ENCODE results near the gene UTS2R. TPM values are rescaled to one million over a fixed set of nuclear protein-coding genes. Genes with fewer than 3 reads are reported as not detected.
"Not testable (repeated sequence)": the region's sequence is repeated elsewhere in the genome, so short reads cannot be mapped to it uniquely, and the experiment has no call there.

The UTS2R gene
- total and polyA plus RNA-seq, 3 donors from 2014 or later, result 0.32 to 28.1 (median 3.8) TPM

DNA sequence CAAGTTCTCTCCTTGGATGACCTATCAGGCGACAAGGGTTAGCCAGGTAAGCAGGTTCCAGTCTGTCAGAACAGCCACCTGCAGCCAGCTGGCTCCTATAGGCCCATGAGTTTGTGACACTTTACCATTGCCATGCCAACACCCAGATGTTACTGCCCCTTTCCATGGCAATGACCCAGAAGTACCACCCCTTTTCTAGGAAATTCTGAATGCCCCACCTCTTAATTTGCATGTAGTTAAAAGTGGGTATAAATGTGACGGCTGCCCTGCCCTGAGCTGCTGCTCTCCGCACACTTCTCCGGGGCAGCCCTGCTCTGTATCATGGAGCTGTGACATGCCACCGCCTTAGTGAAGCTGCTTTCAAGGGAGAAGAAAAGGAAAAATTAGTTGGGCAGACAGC lies 28.0 kb upstream of the UTS2R start:
- no peak overlapping the region for H3K4me3 ChIP-seq
- intact Hi-C loops (cut with DNase I; ENCODE audit: low total_unique reads), result no loop called here
- TF ChIP-seq, protein P1, sequence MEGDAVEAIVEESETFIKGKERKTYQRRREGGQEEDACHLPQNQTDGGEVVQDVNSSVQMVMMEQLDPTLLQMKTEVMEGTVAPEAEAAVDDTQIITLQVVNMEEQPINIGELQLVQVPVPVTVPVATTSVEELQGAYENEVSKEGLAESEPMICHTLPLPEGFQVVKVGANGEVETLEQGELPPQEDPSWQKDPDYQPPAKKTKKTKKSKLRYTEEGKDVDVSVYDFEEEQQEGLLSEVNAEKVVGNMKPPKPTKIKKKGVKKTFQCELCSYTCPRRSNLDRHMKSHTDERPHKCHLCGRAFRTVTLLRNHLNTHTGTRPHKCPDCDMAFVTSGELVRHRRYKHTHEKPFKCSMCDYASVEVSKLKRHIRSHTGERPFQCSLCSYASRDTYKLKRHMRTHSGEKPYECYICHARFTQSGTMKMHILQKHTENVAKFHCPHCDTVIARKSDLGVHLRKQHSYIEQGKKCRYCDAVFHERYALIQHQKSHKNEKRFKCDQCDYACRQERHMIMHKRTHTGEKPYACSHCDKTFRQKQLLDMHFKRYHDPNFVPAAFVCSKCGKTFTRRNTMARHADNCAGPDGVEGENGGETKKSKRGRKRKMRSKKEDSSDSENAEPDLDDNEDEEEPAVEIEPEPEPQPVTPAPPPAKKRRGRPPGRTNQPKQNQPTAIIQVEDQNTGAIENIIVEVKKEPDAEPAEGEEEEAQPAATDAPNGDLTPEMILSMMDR (IDR thresholded peaks at IDR 0.05), result no peak
- no peak for TF ChIP-seq POLR2A (IDR thresholded peaks at IDR 0.05)
- no peaks in the 10 kb centered on the region for H3K27me3 ChIP-seq
- WGBS, 2 donors, result 96 to 99% methylated on average over 5 of the region's 5 CpGs
- no peaks in the 10 kb centered on the region for H3K9me3 ChIP-seq
- no peaks in the 10 kb centered on the region for H3K36me3 ChIP-seq (ENCODE audit: low read depth, missing control alignments)
- H3K4me1 ChIP-seq, result no peaks in the 10 kb centered on the region
- DNase-seq, result no peak
- no peak overlapping the region for H3K27ac ChIP-seq

DNA sequence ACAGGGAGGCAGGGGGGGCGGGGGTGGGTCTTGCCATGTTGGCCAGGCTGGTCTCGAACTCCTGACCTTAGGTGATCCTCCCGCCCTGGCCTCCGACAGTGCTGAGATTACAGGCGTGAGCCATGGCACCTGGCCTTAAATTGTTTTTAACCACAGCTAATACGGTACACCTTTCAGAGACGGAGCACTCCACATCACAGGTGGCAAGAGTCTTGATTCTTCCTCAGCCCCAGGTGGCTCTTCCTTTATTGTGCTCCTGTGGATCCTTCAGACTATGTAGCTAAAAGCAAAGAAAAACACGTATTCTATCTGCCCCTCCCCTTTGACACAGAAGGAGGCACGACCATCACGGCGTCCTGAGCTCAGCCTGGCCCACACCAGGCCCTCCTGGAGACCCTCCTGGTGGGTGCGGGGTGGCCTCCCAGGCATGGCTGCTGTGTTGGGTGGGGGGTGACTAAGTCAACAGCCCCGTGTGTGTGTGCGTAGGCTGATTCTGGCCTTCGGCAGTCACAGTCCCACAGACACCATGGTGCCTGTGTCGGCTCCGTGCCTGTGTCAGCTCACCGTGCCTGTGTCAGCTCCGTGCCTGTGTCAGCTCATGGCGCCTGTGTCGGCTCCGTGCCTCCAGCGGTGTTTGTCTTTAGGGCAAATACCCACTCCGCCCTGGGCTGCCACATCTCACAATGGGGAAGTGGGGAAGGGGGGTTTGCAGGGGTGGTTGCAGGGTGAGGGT lies 27.2 kb upstream of the UTS2R start:
- Histone ChIP-seq H3K36me3 (ENCODE audit: low read depth, missing control alignments) (no peaks in the 10 kb centered on the region), H3K27ac (no peak overlapping the region), H3K4me3 (no peak overlapping the region), H3K9me3 (no peaks in the 10 kb centered on the region), H3K27me3 (no peaks in the 10 kb centered on the region), H3K4me1 (peaks cover 4% of the 10 kb centered on the region)
- TF ChIP-seq, protein P1 (IDR thresholded peaks at IDR 0.05), result no peak
- no peak for TF ChIP-seq POLR2A (IDR thresholded peaks at IDR 0.05)
- intact Hi-C loops (cut with DNase I; ENCODE audit: low total_unique reads), result no loop called here
- 81 to 92% methylated on average over 12 to 24 of the region's 24 CpGs for WGBS, 2 donors
- DNase-seq, result no peak

DNA sequence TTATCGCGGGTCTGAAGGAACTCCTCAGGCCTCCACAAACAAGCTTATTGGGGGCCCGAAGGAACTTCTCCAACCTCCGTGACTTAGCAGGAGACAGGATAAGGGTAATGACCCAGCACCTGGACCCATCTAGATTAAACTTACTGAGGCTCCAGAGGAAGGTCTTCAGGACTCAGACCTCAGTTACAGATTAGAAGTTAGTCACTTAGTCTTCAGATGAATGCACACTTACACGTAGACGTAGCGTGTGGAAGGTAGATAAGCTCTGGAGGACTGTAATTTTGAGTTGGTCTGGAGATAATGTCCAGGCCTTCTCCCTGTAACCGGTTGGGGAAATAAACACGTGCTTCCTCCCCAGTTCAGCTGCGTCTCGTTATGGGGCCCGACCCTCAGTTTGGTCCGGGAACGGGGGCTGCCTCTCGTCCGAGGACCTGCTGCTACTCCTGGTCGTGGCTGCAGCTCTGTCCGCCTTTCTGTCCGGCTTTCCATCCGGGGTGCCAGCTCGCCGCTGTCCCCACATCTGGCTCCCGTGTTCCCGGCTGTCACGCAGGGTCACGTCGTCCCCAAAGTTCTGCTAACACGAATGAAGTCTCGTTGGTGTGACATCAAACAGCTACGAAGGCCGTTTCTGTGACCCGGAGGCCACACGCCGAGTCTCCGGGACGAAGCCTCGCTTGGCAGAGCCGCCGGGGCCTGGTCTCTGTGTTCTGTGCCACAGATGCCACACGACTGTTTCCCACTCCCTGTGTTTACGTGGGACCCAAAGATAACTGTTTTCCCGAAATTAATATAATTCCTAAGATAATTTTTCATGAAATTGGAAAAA lies 26.2 kb upstream of the UTS2R start:
- intact Hi-C loops (cut with DNase I; ENCODE audit: low total_unique reads), result no loop called here
- Histone ChIP-seq H3K27me3 (no peaks in the 10 kb centered on the region), H3K4me1 (peaks cover 8% of the 10 kb centered on the region), H3K9me3 (no peaks in the 10 kb centered on the region), H3K36me3 (ENCODE audit: low read depth, missing control alignments) (no peaks in the 10 kb centered on the region), H3K27ac (no peak overlapping the region), H3K4me3 (no peak overlapping the region)
- DNase-seq, result no peak
- WGBS, 2 donors, result 89 to 92% methylated on average over 42 of the region's 42 CpGs
- no peak for TF ChIP-seq POLR2A (IDR thresholded peaks at IDR 0.05)
- TF ChIP-seq, protein P1 (IDR thresholded peaks at IDR 0.05), result no peak

DNA sequence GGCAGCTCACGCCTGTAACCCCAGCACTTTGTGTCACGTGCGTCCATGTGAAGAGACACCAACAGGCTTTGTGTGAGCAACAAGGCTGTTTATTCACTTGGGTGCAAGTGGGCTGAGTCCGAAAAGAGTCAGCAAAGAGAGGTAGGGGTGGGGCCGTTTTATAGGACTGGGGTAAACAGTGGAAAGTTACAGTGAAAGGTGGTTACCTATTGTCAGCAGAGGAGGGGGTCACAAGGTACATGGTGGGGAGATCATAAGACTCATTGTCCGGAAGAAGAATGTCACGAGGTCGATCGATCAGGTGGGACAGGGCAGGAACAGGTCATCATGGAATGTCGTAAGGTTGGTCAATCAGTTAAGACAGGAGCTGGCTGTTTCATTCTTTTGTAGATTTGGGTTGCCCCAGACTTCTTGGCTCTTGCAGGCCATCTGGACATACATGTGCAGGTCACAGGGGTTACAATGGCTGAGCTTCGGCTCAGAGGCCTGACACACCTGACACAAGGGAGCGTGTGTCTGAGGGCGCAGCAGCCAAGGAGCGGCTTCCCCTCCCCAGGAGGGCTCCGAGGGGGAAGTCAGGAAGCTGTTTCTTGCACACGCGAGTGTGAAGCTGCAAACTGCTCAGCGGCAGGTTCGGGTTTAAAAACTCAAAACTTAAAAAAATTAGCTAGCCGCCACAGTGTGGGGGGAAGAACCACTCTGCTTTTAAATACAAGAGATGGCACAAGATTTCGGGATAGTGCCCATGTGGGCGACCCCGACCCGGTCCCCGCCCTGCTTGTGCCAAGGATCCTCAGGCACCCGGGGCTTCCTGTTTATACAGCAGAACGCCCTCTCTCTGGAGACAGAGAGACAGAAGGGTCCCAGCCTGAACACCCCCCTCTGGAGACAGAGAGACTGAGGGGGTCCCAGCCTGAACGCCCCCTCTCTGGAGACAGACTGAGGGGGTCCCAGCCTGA lies 24.9 kb upstream of the UTS2R start:
- no peak for TF ChIP-seq POLR2A (IDR thresholded peaks at IDR 0.05)
- TF ChIP-seq, protein P1 (IDR thresholded peaks at IDR 0.05), result no peak
- no peak overlapping the region for H3K27ac ChIP-seq
- no peaks in the 10 kb centered on the region for H3K36me3 ChIP-seq (ENCODE audit: low read depth, missing control alignments)
- no peaks in the 10 kb centered on the region for H3K27me3 ChIP-seq
- DNase-seq, result no peak
- H3K4me3 ChIP-seq, result no peak overlapping the region
- intact Hi-C loops (cut with DNase I; ENCODE audit: low total_unique reads), result no loop called here
- 82 to 85% methylated on average over 25 to 28 of the region's 28 CpGs for WGBS, 2 donors
- peaks cover 8% of the 10 kb centered on the region for H3K4me1 ChIP-seq
- no peaks in the 10 kb centered on the region for H3K9me3 ChIP-seq

DNA sequence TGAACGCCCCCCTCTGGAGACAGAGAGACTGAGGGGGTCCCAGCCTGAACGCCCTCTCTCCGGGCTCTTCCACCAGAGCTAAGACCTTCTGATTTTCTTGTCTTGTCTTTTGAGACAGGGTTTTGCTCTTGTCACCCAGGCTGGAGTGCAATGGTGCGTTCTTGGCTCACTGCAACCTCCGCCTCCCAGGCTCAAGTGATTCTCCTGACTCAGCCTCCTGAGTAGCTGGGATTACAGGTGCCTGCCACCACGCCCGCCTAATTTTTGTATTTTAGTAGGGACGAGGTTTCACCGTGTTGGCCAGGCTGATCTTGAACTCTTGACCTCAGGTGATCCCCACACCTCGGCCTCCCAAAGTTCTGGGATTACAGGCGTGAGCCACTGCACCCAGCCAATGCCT lies 23.6 kb upstream of the UTS2R start:
- WGBS, 2 donors, result 86 to 88% methylated on average over 11 of the region's 11 CpGs

More for the DNA sequence above, 23.6 kb upstream of the UTS2R start:
- H3K27me3 ChIP-seq; H3K36me3 ChIP-seq (ENCODE audit: low read depth, missing control alignments); H3K4me3 ChIP-seq; intact Hi-C loops (cut with DNase I; ENCODE audit: low total_unique reads); H3K9me3 ChIP-seq; DNase-seq; H3K27ac ChIP-seq; H3K4me1 ChIP-seq: not testable (repeated sequence)
